Neural cell (in vitro differentiated cells): Measurements from ENCODE around the gene TSPAN9.

Experiments
- EP300 ChIP-seq: fragments of 450-650 bp; conservative IDR thresholded peaks from 2 replicates; pipeline ENCODE4 v1.6.1; 2014; ENCODE audit warnings: antibody characterized with exemption, mild to moderate bottlenecking, moderate library complexity; ENCODE audit not compliant: poor library complexity, severe bottlenecking
- EZH2 ChIP-seq: fragments of 200-600, 300-800 bp; shearing (Covaris generic), sonication (generic); IDR thresholded peaks from 2 replicates; pipeline ENCODE4 v1.6.1; 2014; ENCODE audit warnings: antibody characterized with exemption, low read length, borderline replicate concordance, mild to moderate bottlenecking; ENCODE audit not compliant: insufficient read depth, poor library complexity, severe bottlenecking
- MXI1 ChIP-seq: fragments of 450-650 bp; conservative IDR thresholded peaks from 2 replicates; pipeline ENCODE4 v1.6.1; 2014; ENCODE audit warnings: antibody characterized with exemption, mild to moderate bottlenecking; ENCODE audit not compliant: poor library complexity, severe bottlenecking
- POLR2AphosphoS5 ChIP-seq: IDR thresholded peaks from 2 replicates; pipeline ENCODE4 v1.6.1; 2012
- RAD21 ChIP-seq: fragments of 450-650 bp; conservative IDR thresholded peaks from 2 replicates; pipeline ENCODE4 v1.6.1; 2014; ENCODE audit warnings: antibody characterized with exemption, mild to moderate bottlenecking, moderate library complexity
- SMC3 ChIP-seq: fragments of 450-650 bp; conservative IDR thresholded peaks from 2 replicates; pipeline ENCODE4 v1.6.1; 2014; ENCODE audit warnings: antibody characterized with exemption, mild to moderate bottlenecking, moderate library complexity; ENCODE audit not compliant: poor library complexity
- TF ChIP-seq, protein P1 (sequence below): fragments of 450-650 bp; IDR thresholded peaks from 2 replicates; pipeline ENCODE4 v1.5.1; 2014; ENCODE audit warnings: antibody characterized with exemption, mild to moderate bottlenecking, moderate library complexity; ENCODE audit not compliant: poor library complexity, severe bottlenecking
- TF ChIP-seq, protein P2 (sequence below): IDR thresholded peaks from 2 replicates; pipeline ENCODE4 v1.6.1; 2012; ENCODE audit warnings: borderline replicate concordance

DNA sequence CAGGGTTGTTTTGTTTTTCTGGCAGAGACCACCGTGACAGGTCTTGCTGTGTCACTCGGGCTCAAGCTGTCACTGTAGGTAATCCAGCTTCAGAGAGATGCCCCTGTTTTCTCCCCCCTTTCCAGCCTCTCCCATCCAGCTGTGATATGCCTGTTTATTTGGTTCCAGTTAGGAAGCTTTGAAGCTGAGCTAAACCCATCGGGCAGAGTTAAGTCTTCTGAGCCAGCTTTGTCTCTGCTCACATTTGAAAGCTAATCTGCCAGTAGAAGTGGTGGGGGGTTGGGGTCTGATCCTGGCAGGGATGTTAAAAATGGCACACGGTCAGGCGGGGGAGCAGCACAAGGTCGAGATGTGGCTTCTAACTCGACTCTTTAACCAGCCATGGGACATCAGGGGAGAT, 130.0 kb downstream of the TSPAN9 start:
- TF ChIP-seq, protein P1, sequence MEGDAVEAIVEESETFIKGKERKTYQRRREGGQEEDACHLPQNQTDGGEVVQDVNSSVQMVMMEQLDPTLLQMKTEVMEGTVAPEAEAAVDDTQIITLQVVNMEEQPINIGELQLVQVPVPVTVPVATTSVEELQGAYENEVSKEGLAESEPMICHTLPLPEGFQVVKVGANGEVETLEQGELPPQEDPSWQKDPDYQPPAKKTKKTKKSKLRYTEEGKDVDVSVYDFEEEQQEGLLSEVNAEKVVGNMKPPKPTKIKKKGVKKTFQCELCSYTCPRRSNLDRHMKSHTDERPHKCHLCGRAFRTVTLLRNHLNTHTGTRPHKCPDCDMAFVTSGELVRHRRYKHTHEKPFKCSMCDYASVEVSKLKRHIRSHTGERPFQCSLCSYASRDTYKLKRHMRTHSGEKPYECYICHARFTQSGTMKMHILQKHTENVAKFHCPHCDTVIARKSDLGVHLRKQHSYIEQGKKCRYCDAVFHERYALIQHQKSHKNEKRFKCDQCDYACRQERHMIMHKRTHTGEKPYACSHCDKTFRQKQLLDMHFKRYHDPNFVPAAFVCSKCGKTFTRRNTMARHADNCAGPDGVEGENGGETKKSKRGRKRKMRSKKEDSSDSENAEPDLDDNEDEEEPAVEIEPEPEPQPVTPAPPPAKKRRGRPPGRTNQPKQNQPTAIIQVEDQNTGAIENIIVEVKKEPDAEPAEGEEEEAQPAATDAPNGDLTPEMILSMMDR, result no peak
- TF ChIP-seq EZH2, result no peak
- no peak for TF ChIP-seq EP300
- no peak for TF ChIP-seq POLR2AphosphoS5
- TF ChIP-seq MXI1, result no peak
- TF ChIP-seq, protein P2, sequence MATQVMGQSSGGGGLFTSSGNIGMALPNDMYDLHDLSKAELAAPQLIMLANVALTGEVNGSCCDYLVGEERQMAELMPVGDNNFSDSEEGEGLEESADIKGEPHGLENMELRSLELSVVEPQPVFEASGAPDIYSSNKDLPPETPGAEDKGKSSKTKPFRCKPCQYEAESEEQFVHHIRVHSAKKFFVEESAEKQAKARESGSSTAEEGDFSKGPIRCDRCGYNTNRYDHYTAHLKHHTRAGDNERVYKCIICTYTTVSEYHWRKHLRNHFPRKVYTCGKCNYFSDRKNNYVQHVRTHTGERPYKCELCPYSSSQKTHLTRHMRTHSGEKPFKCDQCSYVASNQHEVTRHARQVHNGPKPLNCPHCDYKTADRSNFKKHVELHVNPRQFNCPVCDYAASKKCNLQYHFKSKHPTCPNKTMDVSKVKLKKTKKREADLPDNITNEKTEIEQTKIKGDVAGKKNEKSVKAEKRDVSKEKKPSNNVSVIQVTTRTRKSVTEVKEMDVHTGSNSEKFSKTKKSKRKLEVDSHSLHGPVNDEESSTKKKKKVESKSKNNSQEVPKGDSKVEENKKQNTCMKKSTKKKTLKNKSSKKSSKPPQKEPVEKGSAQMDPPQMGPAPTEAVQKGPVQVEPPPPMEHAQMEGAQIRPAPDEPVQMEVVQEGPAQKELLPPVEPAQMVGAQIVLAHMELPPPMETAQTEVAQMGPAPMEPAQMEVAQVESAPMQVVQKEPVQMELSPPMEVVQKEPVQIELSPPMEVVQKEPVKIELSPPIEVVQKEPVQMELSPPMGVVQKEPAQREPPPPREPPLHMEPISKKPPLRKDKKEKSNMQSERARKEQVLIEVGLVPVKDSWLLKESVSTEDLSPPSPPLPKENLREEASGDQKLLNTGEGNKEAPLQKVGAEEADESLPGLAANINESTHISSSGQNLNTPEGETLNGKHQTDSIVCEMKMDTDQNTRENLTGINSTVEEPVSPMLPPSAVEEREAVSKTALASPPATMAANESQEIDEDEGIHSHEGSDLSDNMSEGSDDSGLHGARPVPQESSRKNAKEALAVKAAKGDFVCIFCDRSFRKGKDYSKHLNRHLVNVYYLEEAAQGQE, result no peak
- TF ChIP-seq RAD21, result no peak
- TF ChIP-seq SMC3, result no peak
